Activated naive CD4-positive, alpha-beta T cell treated with anti-CD3 and anti-CD28 coated beads, Interleukin-2, amount 10 ng/mL, durations not matched to agents 7 days and 5 days (primary cell): ENCODE data around the gene PAK4.
"Not testable (repeated sequence)": the region's sequence is repeated elsewhere in the genome, so short reads cannot be mapped to it uniquely, and the experiment has no call there.

Experiments used
- CTCF ChIA-PET: fragments of 350-600 bp; sonication (Branson Sonifier 250); formaldehyde crosslinking; loops from one replicate; lab custom pipeline; 2021; ENCODE audit warnings: antibody characterized with exemption; lab: Charles Lee
- DNase-seq: peaks from one replicate; pipeline ENCODE4 v3.0.0-alpha.2; 2020
- H3K27ac Mint-ChIP-seq: one replicate; pipeline ENCODE4 v1.8.0; 2021; ENCODE audit warnings: mild to moderate bottlenecking, moderate library complexity, mixed read lengths
- H3K27me3 Mint-ChIP-seq: one replicate; pipeline ENCODE4 v1.8.0; 2021; ENCODE audit warnings: mild to moderate bottlenecking, mixed read lengths
- H3K36me3 Mint-ChIP-seq: one replicate; pipeline ENCODE4 v1.8.0; 2021; ENCODE audit warnings: mixed read lengths
- H3K4me1 Mint-ChIP-seq: one replicate; pipeline ENCODE4 v1.8.0; 2021; ENCODE audit warnings: mixed read lengths
- H3K4me3 Mint-ChIP-seq: one replicate; pipeline ENCODE4 v1.8.0; 2021; ENCODE audit warnings: mild to moderate bottlenecking, moderate library complexity, mixed read lengths
- H3K9me3 Mint-ChIP-seq: one replicate; pipeline ENCODE4 v1.8.0; 2021; ENCODE audit warnings: mixed read lengths

PAK4 gene

GRCh38 chr19:39142630-39143029 is 17.0 kb downstream of the PAK4 start:
- CTCF ChIA-PET, result interaction anchor here (0.6 kb wide), 1 partner anchor 163 kb away, joined by 3 read pairs; no protein-coding TSS in a partner anchor
- Mint-ChIP-seq H3K4me3 (no peak overlapping the region), H3K4me1 (no peaks in the 10 kb centered on the region), H3K27ac (no peak overlapping the region), H3K27me3 (no peaks in the 10 kb centered on the region), H3K36me3 (no peaks in the 10 kb centered on the region), H3K9me3 (no peaks in the 10 kb centered on the region)
- no peak for DNase-seq

- H3K36me3 Mint-ChIP-seq, H3K27me3 Mint-ChIP-seq, DNase-seq, H3K4me1 Mint-ChIP-seq, H3K27ac Mint-ChIP-seq, H3K4me3 Mint-ChIP-seq, CTCF ChIA-PET, H3K9me3 Mint-ChIP-seq: not testable (repeated sequence)
Observed at GRCh38 chr19:39143757-39144289, 18.2 kb downstream of the PAK4 start.

DNA sequence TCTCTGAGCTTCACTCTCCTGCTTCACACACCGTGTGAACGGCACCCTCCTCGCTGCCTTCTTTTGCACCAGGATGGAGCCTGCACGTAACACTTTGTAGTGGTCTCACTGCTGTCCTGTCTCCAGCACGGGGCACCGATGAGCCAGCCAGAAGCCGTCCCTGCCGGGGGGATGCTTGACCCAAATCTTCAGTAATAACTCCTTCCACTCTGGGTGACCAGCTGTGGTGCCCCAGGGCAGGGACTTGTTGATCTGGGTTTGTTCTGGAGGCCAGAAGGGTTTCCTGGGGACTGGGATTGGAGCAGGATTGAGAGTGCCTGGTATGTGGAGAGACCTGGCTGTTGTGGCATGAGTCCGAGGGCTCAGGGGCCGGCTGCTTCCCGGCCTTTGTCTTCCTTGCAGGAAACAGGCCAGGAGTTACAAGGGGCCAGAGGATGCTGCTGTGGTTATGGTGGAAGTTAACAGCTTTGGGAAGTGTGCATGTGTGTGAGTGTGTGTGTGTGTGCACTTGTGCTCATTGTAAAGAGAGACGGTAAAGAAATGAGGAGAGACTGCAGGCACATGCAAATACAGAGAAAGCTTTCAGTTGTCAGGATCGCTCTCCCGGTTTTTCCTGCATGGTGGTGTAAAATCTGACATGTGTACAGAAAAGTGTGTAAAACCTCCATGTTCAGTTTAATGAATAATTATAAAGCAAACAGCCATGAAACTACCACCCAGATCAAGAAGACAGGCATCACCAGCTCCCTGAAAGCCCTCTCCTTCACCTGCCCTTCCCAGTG is 18.9 kb downstream of the PAK4 start:
- Mint-ChIP-seq H3K27me3 (no peaks in the 10 kb centered on the region), H3K9me3 (no peaks in the 10 kb centered on the region), H3K4me1 (peaks cover 2% of the 10 kb centered on the region), H3K36me3 (no peaks in the 10 kb centered on the region), H3K27ac (no peak overlapping the region), H3K4me3 (no peak overlapping the region)
- CTCF ChIA-PET, result no interaction called here
- no peak for DNase-seq

DNA sequence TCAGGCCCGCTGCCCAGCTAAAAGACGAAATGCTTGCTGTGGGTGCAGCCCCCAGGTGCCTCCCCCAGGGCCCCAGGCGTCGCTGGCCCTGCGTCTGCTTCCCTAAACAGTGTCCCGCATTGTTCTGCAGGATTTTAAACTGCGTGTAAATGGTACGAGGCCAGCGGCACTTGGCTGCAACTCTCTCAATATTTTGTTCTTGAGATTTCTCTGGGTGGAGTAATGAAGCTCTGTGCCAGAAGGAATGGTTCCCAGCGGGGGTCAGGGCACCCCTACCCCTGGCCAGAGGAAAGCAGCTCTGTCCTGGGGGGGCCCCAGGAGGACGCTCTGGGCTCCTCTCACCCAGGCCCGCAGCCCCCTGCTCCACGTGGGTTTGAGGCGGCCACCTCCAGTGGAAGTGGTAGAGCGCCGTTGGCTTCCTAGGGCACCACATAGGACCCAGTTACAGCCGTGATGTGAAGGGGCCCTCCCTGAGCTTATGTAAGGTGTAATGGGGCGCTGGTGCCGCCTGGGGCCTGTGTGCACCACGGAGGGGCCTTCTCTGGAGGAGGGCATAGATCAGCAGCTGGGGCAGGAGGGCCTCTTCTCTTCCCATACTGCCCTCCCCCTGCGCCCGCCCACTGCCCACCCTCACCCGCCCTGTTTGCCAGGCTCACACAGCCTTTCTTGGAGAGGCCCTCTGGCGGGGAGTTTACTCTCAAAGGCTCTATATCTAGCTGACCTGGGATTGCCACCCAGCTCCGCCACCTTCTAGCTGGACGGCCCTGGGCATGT is 19.8 kb downstream of the PAK4 start:
- H3K4me3 Mint-ChIP-seq, result no peak overlapping the region
- no peaks in the 10 kb centered on the region for H3K36me3 Mint-ChIP-seq
- DNase-seq, result no peak
- H3K9me3 Mint-ChIP-seq, result no peaks in the 10 kb centered on the region
- no peak overlapping the region for H3K27ac Mint-ChIP-seq
- H3K27me3 Mint-ChIP-seq, result no peaks in the 10 kb centered on the region
- CTCF ChIA-PET, result no interaction called here
- H3K4me1 Mint-ChIP-seq, result peaks cover 2% of the 10 kb centered on the region

GRCh38 chr19:39146091-39146490 is 20.5 kb downstream of the PAK4 start:
- Mint-ChIP-seq H3K27ac (no peak overlapping the region), H3K27me3 (no peaks in the 10 kb centered on the region), H3K4me3 (no peak overlapping the region), H3K36me3 (no peaks in the 10 kb centered on the region), H3K4me1 (peaks cover 2% of the 10 kb centered on the region), H3K9me3 (no peaks in the 10 kb centered on the region)
- no peak for DNase-seq
- CTCF ChIA-PET, result no interaction called here

GRCh38 chr19:39146686-39147450 is 21.3 kb downstream of the PAK4 start:
- H3K27ac Mint-ChIP-seq, result no peak overlapping the region
- no peak overlapping the region for H3K4me3 Mint-ChIP-seq

DNA sequence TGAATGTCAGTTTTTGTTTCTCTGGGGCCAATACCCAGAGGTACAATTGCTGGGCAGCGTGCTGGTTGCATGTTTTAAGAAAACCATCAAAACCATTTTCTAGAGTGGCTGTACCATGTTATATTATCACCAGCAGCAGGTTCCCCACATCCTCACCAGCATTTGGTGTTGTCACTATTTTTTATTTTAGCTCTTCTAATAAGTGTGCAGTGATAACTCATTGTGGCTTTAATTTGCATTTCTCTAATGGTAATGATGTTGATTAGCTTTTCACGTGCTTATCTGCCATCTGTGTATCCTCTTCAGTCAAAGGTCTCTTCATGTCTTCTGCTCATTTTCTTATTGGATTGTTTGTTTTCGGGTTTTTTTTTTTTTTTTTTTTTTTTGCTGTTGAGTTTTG is 21.9 kb downstream of the PAK4 start:
- CTCF ChIA-PET, result no interaction called here

More at GRCh38 chr19:39146686-39147450, 21.3 kb downstream of the PAK4 start:
- Mint-ChIP-seq H3K27me3 (no peaks in the 10 kb centered on the region), H3K9me3 (no peaks in the 10 kb centered on the region), H3K36me3 (no peaks in the 10 kb centered on the region), H3K4me1 (peaks cover 2% of the 10 kb centered on the region)
- CTCF ChIA-PET, result no interaction called here
- no peak for DNase-seq

GRCh38 chr19:39148939-39149529 is 23.4 kb downstream of the PAK4 start:
- no peak for DNase-seq
- no peaks in the 10 kb centered on the region for H3K27me3 Mint-ChIP-seq
- CTCF ChIA-PET, result no interaction called here
- H3K27ac Mint-ChIP-seq, result no peak overlapping the region
- no peaks in the 10 kb centered on the region for H3K9me3 Mint-ChIP-seq
- H3K4me3 Mint-ChIP-seq, result no peak overlapping the region
- H3K36me3 Mint-ChIP-seq, result no peaks in the 10 kb centered on the region
- H3K4me1 Mint-ChIP-seq, result peaks cover 5% of the 10 kb centered on the region

More for the DNA sequence above, 21.9 kb downstream of the PAK4 start:
- Mint-ChIP-seq H3K4me1 (peaks cover 2% of the 10 kb centered on the region), H3K27ac (no peak overlapping the region), H3K4me3 (no peak overlapping the region), H3K9me3 (no peaks in the 10 kb centered on the region), H3K27me3 (no peaks in the 10 kb centered on the region), H3K36me3 (no peaks in the 10 kb centered on the region)
- no peak for DNase-seq

DNA sequence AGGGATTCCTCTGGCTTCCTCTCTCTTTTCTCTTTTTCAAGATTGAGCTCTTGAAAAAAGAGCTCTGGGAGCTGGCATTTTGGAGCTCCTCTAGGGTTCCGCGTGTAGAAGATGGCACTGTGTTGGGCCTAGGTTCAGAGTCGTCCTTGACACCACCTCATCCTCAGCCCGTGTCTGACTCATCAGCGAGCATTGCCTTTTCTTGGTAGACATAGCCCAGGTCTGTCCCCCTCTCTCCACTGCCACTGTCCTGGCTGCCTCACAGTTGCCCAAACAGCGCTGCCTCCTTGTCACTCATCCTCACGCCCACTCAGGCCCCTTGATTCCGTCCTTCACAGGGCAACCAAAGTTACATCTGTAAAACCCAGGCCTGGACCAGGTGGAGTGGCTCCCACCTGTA is 24.6 kb downstream of the PAK4 start:
- H3K27me3 Mint-ChIP-seq, result no peaks in the 10 kb centered on the region
- no peak overlapping the region for H3K27ac Mint-ChIP-seq
- no peaks in the 10 kb centered on the region for H3K36me3 Mint-ChIP-seq
- H3K9me3 Mint-ChIP-seq, result no peaks in the 10 kb centered on the region
- no peak overlapping the region for H3K4me3 Mint-ChIP-seq
- peaks cover 16% of the 10 kb centered on the region for H3K4me1 Mint-ChIP-seq
- no peak for DNase-seq
- CTCF ChIA-PET, result no interaction called here

DNA sequence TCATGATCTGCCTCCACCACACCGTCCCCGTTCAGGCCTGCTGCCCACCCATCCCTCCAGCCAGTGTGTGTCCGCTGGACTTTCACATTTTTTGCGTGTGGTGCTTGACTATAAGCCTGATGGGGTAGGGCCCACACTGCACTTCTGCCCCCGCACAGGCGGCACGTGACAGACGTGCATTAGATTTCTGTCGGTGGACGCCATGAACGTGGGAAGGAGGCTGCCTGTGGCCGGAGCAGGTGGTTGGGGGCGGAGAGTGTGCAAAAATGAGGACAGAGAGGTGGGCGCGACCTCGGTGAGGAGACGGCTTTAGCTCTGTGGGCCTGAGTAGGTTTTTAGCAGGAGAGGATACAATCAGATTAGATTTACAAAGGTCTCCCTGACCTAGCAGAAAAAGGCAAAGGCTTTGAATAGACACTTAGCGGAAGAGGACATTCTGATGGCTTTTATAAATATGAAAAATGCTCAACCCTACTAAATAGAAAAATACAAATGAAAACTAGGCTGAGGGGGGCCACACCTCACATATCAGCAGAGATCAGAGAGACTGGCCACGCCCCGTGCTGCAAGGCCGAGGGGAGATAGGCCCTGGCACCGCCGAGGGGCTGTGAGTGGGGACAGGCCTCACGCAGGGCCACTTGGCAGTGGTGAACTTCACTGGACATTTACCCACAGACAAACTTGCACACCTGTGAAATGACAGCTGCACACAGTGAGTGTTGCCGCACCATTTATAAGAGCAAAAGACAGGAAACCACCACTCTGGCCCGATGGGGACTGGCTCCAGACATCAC is 25.4 kb downstream of the PAK4 start:
- CTCF ChIA-PET, result no interaction called here
- Mint-ChIP-seq H3K36me3 (no peaks in the 10 kb centered on the region), H3K4me1 (peaks cover 18% of the 10 kb centered on the region), H3K9me3 (no peaks in the 10 kb centered on the region), H3K4me3 (no peak overlapping the region), H3K27me3 (no peaks in the 10 kb centered on the region), H3K27ac (no peak overlapping the region)
- DNase-seq, result no peak

DNA sequence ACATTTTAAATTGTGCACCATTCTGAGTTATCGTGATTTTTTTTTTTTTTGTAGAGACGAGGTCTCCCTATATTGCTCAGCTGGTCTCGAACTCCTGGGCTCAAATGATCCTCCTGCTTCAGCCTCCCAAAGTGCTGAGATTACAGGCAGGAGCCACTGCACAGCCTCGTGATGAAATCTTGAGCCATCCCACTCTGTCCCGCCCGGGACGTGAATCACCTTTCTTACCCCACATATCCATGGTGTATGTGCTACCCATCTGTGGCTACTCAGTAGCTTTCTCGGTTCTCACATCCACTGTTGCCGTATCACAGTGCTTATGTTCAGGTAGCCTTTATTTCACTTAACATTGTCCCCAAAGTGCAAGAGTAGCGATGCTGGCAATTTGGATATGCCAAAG is 26.5 kb downstream of the PAK4 start:
- CTCF ChIA-PET, result no interaction called here
- Mint-ChIP-seq H3K4me1 (peaks cover 18% of the 10 kb centered on the region), H3K27me3 (no peaks in the 10 kb centered on the region), H3K4me3 (no peak overlapping the region), H3K27ac (no peak overlapping the region), H3K36me3 (no peaks in the 10 kb centered on the region), H3K9me3 (no peaks in the 10 kb centered on the region)
- DNase-seq, result no peak

- Mint-ChIP-seq H3K27me3 (no peaks in the 10 kb centered on the region), H3K27ac (no peak overlapping the region), H3K4me1 (peaks cover 17% of the 10 kb centered on the region), H3K9me3 (no peaks in the 10 kb centered on the region), H3K4me3 (no peak overlapping the region), H3K36me3 (no peaks in the 10 kb centered on the region)
- CTCF ChIA-PET, result no interaction called here
- no peak for DNase-seq
Observed at GRCh38 chr19:39154100-39154628, 28.6 kb downstream of the PAK4 start.

- Mint-ChIP-seq H3K4me3 (no peak overlapping the region), H3K4me1 (peaks cover 17% of the 10 kb centered on the region), H3K9me3 (no peaks in the 10 kb centered on the region), H3K27me3 (no peaks in the 10 kb centered on the region), H3K27ac (no peak overlapping the region), H3K36me3 (no peaks in the 10 kb centered on the region)
- no peak for DNase-seq
- CTCF ChIA-PET, result no interaction called here
Observed at GRCh38 chr19:39154629-39155100, 29.1 kb downstream of the PAK4 start.
